Mesodermal cell (in vitro differentiated cells): ENCODE results near the gene ADCYAP1.

ENCODE experiments used
- H3K27ac ChIP-seq: 2 replicates; pipeline ENCODE4 v1.7.0; 2013; ENCODE audit warnings: mild to moderate bottlenecking, low read depth, low read length, moderate library complexity; ENCODE audit not compliant: severe bottlenecking
- H3K36me3 ChIP-seq: 2 replicates; pipeline ENCODE4 v1.7.1; 2013; ENCODE audit warnings: mild to moderate bottlenecking, low read length, moderate library complexity; ENCODE audit not compliant: control insufficient read depth, insufficient read depth
- H3K4me1 ChIP-seq: one replicate; pipeline ENCODE4 v1.7.1; 2013; ENCODE audit warnings: mild to moderate bottlenecking, low read length; ENCODE audit not compliant: insufficient read depth, control insufficient read depth, poor library complexity, severe bottlenecking
- H3K4me3 ChIP-seq: 2 replicates; pipeline ENCODE4 v1.7.0; 2013; ENCODE audit warnings: low read length, control low read depth, mild to moderate bottlenecking; ENCODE audit not compliant: insufficient read depth, poor library complexity, severe bottlenecking; ENCODE audit errors: extremely low read depth
- H3K9me3 ChIP-seq: 2 replicates; pipeline ENCODE4 v1.7.1; 2013; ENCODE audit warnings: mild to moderate bottlenecking, low read length, moderate library complexity; ENCODE audit not compliant: control insufficient read depth
- WGBS, 2 experiments: methylation state at CpG; one replicate each; pipeline ENCODE4 v1.1.5; 2013; ENCODE audit warnings: missing lambda C conversion rate in 2 of 2; ENCODE audit not compliant: insufficient coverage in 2 of 2; 5-methylcytosine and 5-hydroxymethylcytosine counted together

The ADCYAP1 gene

DNA sequence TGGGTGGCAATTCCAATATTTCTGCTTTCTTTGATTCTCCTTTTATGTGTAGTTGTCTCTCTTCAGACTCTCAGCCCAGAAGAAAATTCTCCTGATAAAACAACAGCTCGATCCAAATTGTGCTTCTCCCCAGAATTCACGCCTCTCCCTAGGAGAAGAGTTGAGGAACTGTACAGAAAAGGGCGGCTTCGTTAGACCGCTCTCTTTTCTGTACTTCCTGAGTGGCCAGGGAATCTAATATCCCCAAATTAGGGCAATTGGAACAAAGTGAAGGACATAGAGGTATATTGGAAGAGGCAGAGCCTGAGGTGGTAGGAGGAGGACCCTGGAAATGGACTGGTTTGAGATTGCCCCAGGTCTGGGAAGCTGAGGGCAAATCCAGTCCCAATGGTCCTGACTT lies 5.6 kb downstream of the ADCYAP1 start:
- Histone ChIP-seq H3K27ac (peak overlapping the region; percentile 31), H3K9me3 (no peaks in the 10 kb centered on the region), H3K4me1 (peaks cover 30% of the 10 kb centered on the region), H3K36me3 (no peaks in the 10 kb centered on the region), H3K4me3 (no peak overlapping the region)
- WGBS, 2 experiments = 61 to 75% methylated on average over 3 to 4 of the region's 5 CpGs

DNA sequence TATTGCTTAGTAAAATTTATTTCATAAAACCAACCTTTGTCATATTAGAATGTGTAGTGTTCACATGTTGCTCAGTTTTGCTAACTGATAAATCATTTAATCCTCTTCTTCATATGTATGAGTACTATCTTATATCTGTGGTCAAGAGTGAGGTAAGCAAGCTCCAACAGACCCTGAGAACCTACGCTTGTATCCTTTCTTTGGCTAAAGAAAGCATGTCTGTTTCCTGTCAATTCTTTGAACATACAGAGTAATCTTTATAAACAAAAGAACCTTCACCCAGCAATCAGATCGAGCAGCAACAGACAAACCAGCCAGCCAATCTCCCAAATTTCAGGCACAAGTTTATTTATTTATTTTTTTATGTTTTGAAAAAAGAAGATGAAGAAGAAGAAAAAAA lies 6.4 kb downstream of the ADCYAP1 start:
- Histone ChIP-seq H3K4me3 (no peak overlapping the region), H3K27ac (peak overlapping the region; percentile 63), H3K4me1 (peaks cover 28% of the 10 kb centered on the region), H3K9me3 (no peaks in the 10 kb centered on the region), H3K36me3 (no peaks in the 10 kb centered on the region)
- WGBS, 2 experiments = 60% methylated on average over 1 of the region's 2 CpGs; no CpG with 5 or more reads in 1 of the 2 experiments

DNA sequence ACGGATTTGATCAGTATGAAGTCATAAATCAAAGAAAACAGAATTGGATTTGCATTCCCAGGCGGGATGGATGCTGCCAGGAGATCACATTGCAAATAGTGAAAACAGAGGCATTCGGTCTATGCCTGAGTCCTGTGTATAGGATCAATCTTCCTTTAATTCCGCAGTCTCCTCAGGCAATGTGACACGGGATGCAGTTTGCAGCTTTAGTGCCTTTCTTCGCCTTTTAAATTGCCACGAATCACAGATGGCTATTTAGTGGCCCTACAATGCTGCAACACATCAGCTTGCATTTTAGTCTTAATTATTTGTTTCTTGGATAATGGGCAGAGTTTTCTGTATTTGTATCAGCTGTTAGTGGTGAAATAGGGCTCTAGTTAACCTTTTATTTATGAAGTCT lies 6.8 kb downstream of the ADCYAP1 start:
- no peaks in the 10 kb centered on the region for H3K36me3 ChIP-seq
- 30 to 40% methylated on average over 4 to 7 of the region's 7 CpGs for WGBS, 2 experiments
- no peaks in the 10 kb centered on the region for H3K9me3 ChIP-seq
- H3K27ac ChIP-seq = peak overlapping the region; percentile 63
- H3K4me3 ChIP-seq = no peak overlapping the region
- H3K4me1 ChIP-seq = peaks cover 25% of the 10 kb centered on the region

DNA sequence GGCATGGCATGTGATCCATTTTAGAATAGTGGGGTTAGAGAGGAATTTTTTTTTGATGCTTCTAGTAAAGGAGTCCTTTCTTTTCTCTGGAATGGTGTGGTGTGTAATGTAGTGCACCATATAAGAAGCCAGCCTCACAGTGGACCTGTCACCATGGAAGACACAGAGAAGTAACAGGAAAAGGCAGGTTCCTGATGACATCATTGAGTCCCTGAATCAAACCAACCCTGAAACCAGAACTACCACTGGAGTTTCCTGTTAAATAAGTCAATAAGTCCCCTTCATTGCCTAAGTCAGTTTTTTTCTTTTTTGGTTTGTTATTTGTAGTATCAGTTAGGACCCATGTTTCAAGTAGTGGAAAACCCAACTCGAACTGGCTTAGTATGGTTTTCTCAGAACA lies 11.9 kb downstream of the ADCYAP1 start:
- WGBS, 2 experiments = no CpG with 5 or more reads among the region's 1 CpG
- Histone ChIP-seq H3K36me3 (no peaks in the 10 kb centered on the region), H3K27ac (no peak overlapping the region), H3K9me3 (no peaks in the 10 kb centered on the region), H3K4me3 (no peak overlapping the region), H3K4me1 (no peaks in the 10 kb centered on the region)

DNA sequence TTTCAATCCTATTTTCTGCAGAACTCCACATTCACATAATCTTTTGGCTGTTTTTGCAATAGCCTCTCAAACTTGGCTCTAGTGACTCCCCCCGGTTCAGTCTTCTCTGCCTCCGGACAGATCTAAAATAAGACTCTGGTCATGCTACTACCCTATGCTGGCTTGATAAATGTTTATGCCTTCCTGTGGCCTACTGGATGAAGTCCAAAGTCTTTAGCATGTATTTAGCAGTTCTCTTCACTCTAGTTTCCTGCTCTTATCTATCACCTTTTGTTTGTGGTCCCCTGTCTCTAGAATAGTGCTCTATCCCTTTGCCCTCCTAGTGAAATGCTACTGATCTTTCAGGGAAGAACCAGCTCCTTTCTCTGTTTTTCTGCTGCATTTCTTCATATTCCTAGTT lies 14.4 kb downstream of the ADCYAP1 start:
- Histone ChIP-seq H3K4me1 (no peaks in the 10 kb centered on the region), H3K9me3 (no peaks in the 10 kb centered on the region), H3K27ac (no peak overlapping the region), H3K36me3 (no peaks in the 10 kb centered on the region), H3K4me3 (no peak overlapping the region)
- WGBS, 2 experiments = 83 to 100% methylated on average over 1 to 2 of the region's 2 CpGs

DNA sequence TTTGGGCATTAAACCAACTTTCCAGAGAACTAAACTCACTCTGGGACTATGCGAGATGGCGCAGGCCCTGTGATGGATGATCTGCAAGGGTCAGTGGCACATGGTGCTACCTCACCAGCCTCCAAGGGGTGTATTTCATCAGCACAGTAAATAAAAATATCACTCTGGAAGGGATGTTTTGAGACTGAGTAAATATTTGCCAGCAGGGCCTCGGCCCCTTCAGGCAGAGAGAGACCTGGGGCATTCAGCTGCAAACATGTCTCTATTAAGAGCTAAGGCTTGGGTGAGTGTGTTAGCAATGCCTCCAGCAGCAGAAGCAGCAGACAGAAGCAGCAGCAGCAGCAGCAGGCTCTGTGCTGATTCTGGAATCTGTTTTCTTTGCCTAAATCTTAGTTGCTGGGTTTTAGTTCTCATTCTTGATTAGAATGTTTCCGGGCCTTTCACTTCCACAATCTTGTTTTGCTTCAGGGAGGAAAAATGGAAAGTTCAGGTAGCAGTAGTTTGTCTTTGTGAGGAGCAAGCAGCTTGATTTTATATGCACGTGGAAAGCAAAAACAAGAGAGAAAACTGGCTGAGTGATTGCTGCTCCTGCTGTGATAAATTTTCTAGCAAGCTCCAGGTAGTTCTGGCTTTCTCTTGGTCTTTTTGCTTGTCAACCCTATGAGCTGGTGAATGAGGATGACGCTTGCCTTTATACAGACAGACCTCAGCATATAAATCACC lies 18.6 kb downstream of the ADCYAP1 start:
- Histone ChIP-seq H3K9me3 (no peaks in the 10 kb centered on the region), H3K36me3 (no peaks in the 10 kb centered on the region), H3K27ac (no peak overlapping the region), H3K4me3 (no peak overlapping the region), H3K4me1 (no peaks in the 10 kb centered on the region)
- 74 to 88% methylated on average over 4 to 5 of the region's 6 CpGs for WGBS, 2 experiments

DNA sequence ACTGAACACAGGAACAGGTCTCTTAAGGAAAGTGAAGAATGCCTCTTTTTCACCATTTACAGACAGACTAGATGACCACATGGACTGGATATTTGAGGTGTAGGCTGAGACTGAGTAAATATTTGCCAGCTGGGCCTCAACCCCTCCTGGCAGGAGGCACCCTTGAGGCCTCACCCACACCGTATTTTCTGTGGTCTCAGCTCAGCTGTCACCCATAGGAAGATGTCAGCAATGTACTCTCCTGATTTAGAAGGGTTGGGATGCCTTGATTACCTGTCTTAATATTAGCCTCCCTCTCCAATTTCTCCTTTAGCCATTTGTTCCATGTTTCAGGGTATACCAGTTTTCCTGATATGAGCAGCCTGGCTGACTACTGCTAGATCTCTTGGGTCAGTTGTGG lies 20.3 kb downstream of the ADCYAP1 start:
- H3K36me3 ChIP-seq = no peaks in the 10 kb centered on the region
- no peaks in the 10 kb centered on the region for H3K4me1 ChIP-seq
- H3K27ac ChIP-seq = no peak overlapping the region
- H3K9me3 ChIP-seq = no peaks in the 10 kb centered on the region
- 57% methylated on average over 1 of the region's 1 CpG; no CpG with 5 or more reads in 1 of the 2 experiments for WGBS, 2 experiments
- H3K4me3 ChIP-seq = no peak overlapping the region

DNA sequence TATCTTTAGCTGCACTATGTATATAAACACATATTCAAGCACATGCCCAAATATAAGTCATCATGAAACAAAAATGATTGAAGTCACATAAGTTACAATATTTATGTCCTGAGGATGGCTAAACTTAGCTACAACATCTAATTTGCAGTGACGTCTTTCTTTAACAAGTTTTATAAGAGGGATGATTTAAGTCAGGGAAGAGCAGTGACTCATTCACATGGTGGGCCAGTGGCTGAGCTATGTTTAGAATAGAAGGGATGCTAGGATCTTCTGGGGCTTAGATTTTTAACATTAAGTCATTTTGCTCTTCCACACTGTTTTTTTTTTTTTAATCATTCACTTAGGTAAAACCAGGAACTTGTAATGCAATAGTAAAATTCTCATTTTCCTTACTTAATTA lies 22.3 kb downstream of the ADCYAP1 start:
- Histone ChIP-seq H3K27ac (no peak overlapping the region), H3K4me1 (no peaks in the 10 kb centered on the region), H3K9me3 (no peaks in the 10 kb centered on the region), H3K36me3 (no peaks in the 10 kb centered on the region), H3K4me3 (no peak overlapping the region)
- WGBS, 2 experiments = 90 to 100% methylated on average over 1 of the region's 1 CpG

DNA sequence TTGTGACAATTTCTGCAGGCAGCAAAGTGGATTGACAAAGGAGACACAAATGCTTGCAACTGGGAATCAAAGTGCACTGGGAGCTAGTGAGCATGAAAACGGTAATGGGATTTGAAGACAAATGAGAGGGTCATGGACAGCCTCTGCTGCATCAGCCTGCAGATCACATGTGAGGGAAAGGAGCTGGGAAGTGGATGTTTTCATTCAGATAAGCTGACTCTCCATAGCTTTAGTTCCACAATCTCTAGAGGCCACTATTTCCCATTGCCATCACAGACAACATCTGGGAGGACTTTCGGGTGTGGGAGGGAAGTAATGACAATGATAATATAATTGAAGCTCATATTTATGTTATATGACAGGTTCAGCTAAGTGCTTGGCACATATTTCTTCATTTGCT lies 28.4 kb downstream of the ADCYAP1 start:
- H3K9me3 ChIP-seq = no peaks in the 10 kb centered on the region
- H3K4me3 ChIP-seq = no peak overlapping the region
- no peak overlapping the region for H3K27ac ChIP-seq
- no peaks in the 10 kb centered on the region for H3K4me1 ChIP-seq
- WGBS, 2 experiments = 73 to 88% methylated on average over 1 of the region's 2 CpGs
- H3K36me3 ChIP-seq = no peaks in the 10 kb centered on the region

DNA sequence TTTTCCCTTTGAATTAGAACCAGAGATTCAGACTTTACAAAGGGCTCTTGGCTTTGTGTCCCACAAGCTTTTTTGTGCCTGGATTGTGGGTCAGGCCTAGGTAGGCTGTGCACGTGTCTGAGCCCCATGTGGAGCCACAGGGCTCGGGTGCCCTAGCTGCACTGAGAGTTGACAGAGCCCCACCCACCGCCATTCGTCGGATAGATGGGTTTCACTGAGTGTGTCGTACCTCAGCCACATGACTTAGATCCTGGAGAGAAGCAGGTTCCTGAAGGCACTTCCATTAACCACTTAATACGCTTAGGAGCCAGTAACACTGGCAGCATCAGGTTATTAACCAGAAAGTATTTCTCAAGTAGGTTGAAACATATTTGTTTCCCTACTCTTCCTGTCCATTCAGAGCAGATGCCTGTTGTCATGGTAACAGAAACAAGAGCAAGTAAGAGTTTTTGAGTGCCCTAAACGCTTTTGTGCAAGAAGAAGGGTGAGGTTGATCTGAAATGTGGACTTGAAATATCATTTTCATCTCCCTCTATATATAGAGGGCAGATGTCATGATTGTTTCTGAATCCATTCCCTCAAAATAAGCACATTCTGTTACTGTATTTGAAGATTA lies 30.0 kb downstream of the ADCYAP1 start:
- peaks cover 3% of the 10 kb centered on the region for H3K4me1 ChIP-seq
- H3K36me3 ChIP-seq = no peaks in the 10 kb centered on the region
- 67 to 80% methylated on average over 3 to 7 of the region's 8 CpGs for WGBS, 2 experiments
- H3K9me3 ChIP-seq = no peaks in the 10 kb centered on the region
- H3K4me3 ChIP-seq = no peak overlapping the region
- H3K27ac ChIP-seq = no peak overlapping the region

DNA sequence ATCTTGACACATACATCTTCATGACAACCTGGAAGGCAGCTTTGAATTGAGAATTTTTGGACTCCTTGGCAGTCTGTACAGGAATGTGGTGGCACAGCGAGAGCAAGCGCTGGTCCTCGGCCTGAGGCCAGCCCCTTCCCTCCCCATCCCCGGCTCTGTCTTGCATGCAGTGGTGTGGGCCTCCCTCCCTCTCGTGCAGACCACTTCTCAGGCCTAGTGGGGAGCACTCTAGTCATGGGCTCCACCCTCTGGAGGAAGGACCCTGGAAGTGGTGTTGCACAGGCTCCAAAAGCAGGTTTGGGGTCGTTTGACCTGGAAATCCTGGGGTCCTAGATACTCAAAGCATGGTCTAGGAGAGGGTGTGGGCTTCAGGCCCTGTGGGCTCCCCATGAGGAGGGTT lies 32.3 kb downstream of the ADCYAP1 start:
- Histone ChIP-seq H3K4me1 (peaks cover 3% of the 10 kb centered on the region), H3K9me3 (no peaks in the 10 kb centered on the region), H3K4me3 (no peak overlapping the region), H3K27ac (no peak overlapping the region), H3K36me3 (no peaks in the 10 kb centered on the region)
- 77 to 92% methylated on average over 5 of the region's 6 CpGs for WGBS, 2 experiments
